Lung (tissue), 12 donors: ENCODE results near the gene PEX1. TPM values are rescaled to one million over a fixed set of nuclear protein-coding genes. Genes with fewer than 3 reads are reported as not detected.

Experiments used
- ATAC-seq: fragments of 200-7000 bp; cut with Tn5 transposase; one replicate; pipeline ENCODE4 v1.9.1; 2020; ENCODE audit warnings: moderate number of reproducible peaks; ENCODE audit not compliant: insufficient read depth, low FRiP score
- DNase-seq, 3 donors: peaks; one replicate each; pipeline ENCODE4 v3.0.0-alpha.2; 2013 to 2017
- H3K27ac ChIP-seq, 2 donors: one replicate each; pipeline ENCODE4 v1.5.1; 2013; ENCODE audit warnings: mild to moderate bottlenecking in 2 of 2, moderate library complexity in 2 of 2, control low read depth in 1 of 2, inconsistent platforms in 1 of 2, low read depth in 1 of 2, low read length in 1 of 2
- H3K27me3 ChIP-seq, 3 donors: one replicate each; pipeline ENCODE4 v1.5.1; 2013; ENCODE audit warnings: low read length in 2 of 3; ENCODE audit not compliant: control insufficient read depth in 3 of 3, insufficient read depth in 3 of 3
- H3K36me3 ChIP-seq, 4 donors: one replicate each; pipeline ENCODE4 v1.5.1; 2013; ENCODE audit warnings: low read length in 4 of 4, mild to moderate bottlenecking in 1 of 4, moderate library complexity in 1 of 4; ENCODE audit not compliant: control insufficient read depth in 4 of 4, insufficient read depth in 4 of 4
- H3K4me1 ChIP-seq, 5 donors: one replicate each; pipeline ENCODE4 v1.5.1; 2013; ENCODE audit warnings: low read length in 5 of 5, mild to moderate bottlenecking in 2 of 5, moderate library complexity in 1 of 5; ENCODE audit not compliant: control insufficient read depth in 5 of 5, insufficient read depth in 5 of 5
- H3K4me3 ChIP-seq: one replicate; pipeline ENCODE4 v1.5.1; 2013; ENCODE audit warnings: mild to moderate bottlenecking, control low read depth, moderate library complexity
- H3K9ac ChIP-seq, 2 donors: one replicate each; pipeline ENCODE4 v1.5.1; 2013; ENCODE audit warnings: low read length in 2 of 2, control low read depth in 1 of 2; ENCODE audit not compliant: insufficient read depth in 1 of 2
- H3K9me3 ChIP-seq, 4 donors: one replicate each; pipeline ENCODE4 v1.5.1; 2013; ENCODE audit warnings: low read length in 3 of 4, mild to moderate bottlenecking in 1 of 4, moderate library complexity in 1 of 4; ENCODE audit not compliant: control insufficient read depth in 4 of 4, insufficient read depth in 3 of 4
- CTCF ChIP-seq: IDR thresholded peaks from 2 replicates; pipeline ENCODE4 v1.5.1; 2012; ENCODE audit warnings: mild to moderate bottlenecking; ENCODE audit errors: control extremely low read depth, extremely low read depth
- WGBS, 2 donors: extraction: QIAGEN DNeasy Blood & Tissue Kit; methylation state at CpG; one replicate each; pipeline ENCODE4 v1.1.7; 2013; 5-methylcytosine and 5-hydroxymethylcytosine counted together
- polyA plus RNA-seq, 2 donors: library from polyadenylated mRNA; stranded (reverse); fragments of 200-250 nt; gene quantifications; one replicate each; pipeline ENCODE4 v1.2.1, GENCODE V29; 2013
- total RNA-seq, 2 donors: library from RNA; depleted of rRNA in 1 of 2; stranded (reverse); fragments of >200 nt in 1 of 2; gene quantifications; one replicate each; pipeline ENCODE4 v1.2.1, GENCODE V29; 2014 to 2021
- donor health status: control.
- donor health status: control.
- donor health status: Bipolar disorder and iron deficiency.
- donor health status: healthy.
- donor health status: DM: yes; HTN: yes; CAD: no.

The PEX1 gene
- total and polyA plus RNA-seq, 4 donors: 7.2 to 52.7 (median 13.8) TPM

DNA sequence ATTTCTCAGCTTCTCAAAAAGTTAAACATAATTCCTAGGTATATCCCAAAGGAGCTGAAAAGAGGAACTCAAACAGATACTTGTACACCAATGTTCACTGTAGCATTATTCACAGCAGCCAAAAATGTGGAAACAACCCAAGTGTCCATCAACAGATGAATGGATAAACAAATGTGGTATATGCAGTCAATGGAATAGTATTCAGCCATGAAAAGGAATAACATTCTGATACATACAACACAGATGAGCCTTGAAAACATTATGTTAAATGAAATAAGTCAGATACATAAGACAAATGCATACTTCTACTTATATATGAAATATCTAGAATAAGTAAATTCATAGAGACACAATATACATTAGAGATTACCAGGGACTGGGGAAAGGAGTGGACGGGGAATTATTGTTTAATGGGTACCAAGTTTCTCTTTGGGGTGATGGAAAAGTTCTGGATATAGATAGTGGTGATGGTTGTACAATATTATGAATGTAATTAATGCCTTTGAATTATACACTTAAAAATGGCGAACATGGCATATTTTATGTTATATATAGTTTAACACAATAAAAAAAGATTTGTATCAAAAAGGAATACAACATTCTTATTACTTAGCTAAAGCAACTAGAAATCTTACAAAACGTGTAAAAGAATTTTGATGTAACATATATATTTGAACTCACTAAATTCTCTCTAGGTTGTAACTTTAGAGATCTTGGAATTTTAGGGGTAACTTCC lies 15.0 kb downstream of the PEX1 start:
- WGBS, 2 donors: 63% methylated on average over 3 of the region's 3 CpGs
- H3K36me3 ChIP-seq: peaks cover 6 to 16% (median 11%) of the 10 kb centered on the region in 4 donors
- no peaks in the 10 kb centered on the region for H3K27me3 ChIP-seq
- no peaks in the 10 kb centered on the region for H3K4me1 ChIP-seq
- no peak for DNase-seq
- no peak for ATAC-seq
- no peak for TF ChIP-seq CTCF
- H3K9ac ChIP-seq: no peak overlapping the region
- no peak overlapping the region for H3K4me3 ChIP-seq
- H3K27ac ChIP-seq: no peak overlapping the region
- H3K9me3 ChIP-seq: no peaks in the 10 kb centered on the region

DNA sequence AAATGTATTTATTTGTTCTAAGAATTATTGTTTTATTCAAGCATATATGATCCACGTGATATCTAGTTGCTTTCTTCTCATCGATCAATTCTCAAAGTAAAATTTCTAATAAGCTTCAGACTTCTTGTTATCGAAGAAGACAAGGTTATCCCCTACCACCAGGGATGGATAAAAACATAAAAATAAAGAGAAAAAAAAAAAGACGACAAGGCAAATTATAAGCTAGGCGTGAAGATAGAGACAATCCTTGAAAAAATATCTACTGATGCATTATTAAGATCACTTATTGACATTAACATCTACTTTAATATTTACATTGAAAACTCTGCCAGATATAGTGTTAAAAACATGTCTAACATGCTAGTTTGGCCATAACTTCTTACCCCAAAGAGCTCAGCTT lies 19.4 kb downstream of the PEX1 start:
- WGBS, 2 donors: 97 to 99% methylated on average over 5 of the region's 5 CpGs
- no peak for ATAC-seq
- TF ChIP-seq CTCF: no peak
- Histone ChIP-seq H3K4me1 (no peaks in the 10 kb centered on the region), H3K4me3 (no peak overlapping the region), H3K27me3 (no peaks in the 10 kb centered on the region), H3K27ac (no peak overlapping the region), H3K36me3 (peaks cover 2 to 15% (median 6%) of the 10 kb centered on the region in 4 donors), H3K9me3 (no peaks in the 10 kb centered on the region), H3K9ac (no peak overlapping the region)
- DNase-seq: no peak

GRCh38 chr7:92506363-92506762 lies 22.0 kb downstream of the PEX1 start:
- Histone ChIP-seq H3K4me1 (no peaks in the 10 kb centered on the region), H3K9ac (no peak overlapping the region), H3K4me3 (no peak overlapping the region), H3K9me3 (no peaks in the 10 kb centered on the region), H3K27ac (no peak overlapping the region), H3K36me3 (peaks cover 2 to 18% (median 14%) of the 10 kb centered on the region in 4 donors), H3K27me3 (no peaks in the 10 kb centered on the region)
- ATAC-seq: no peak
- DNase-seq: no peak
- 92 to 93% methylated on average over 2 of the region's 2 CpGs for WGBS, 2 donors
- TF ChIP-seq CTCF: no peak
